Astrocyte (in vitro differentiated cells and primary cell): ENCODE data around the gene EGFLAM. TPM values are rescaled to one million over a fixed set of nuclear protein-coding genes. Genes with fewer than 3 reads are reported as not detected.

ENCODE experiments used
- DNase-seq: peaks from one replicate; pipeline ENCODE4 v3.0.0-alpha.2; 2010; ENCODE audit warnings: low read depth
- FAIRE-seq: peaks from 2 replicates; lab custom pipeline; 2011; peaks lifted over from hg19 to GRCh38; lab: Jason Lieb, UNC
- H2AFZ ChIP-seq: 2 replicates; pipeline ENCODE4 v1.6.0; 2012; ENCODE audit warnings: low read depth, low read length, inconsistent platforms
- H3K27ac ChIP-seq: 2 replicates; pipeline ENCODE4 v1.5.1; 2011; ENCODE audit warnings: low read depth, low read length, inconsistent platforms
- H3K27me3 ChIP-seq: 2 replicates; pipeline ENCODE4 v1.6.0; 2011; ENCODE audit warnings: low read length, inconsistent platforms; ENCODE audit not compliant: insufficient read depth
- H3K36me3 ChIP-seq: 2 replicates; pipeline ENCODE4 v1.5.1; 2011; ENCODE audit warnings: low read length, inconsistent platforms; ENCODE audit not compliant: insufficient read depth
- H3K4me1 ChIP-seq: 2 replicates; pipeline ENCODE4 v1.5.1; 2011; ENCODE audit warnings: low read length, inconsistent platforms; ENCODE audit not compliant: insufficient read depth
- H3K4me2 ChIP-seq: 2 replicates; pipeline ENCODE4 v1.6.0; 2012; ENCODE audit warnings: low read length, inconsistent platforms
- H3K4me3 ChIP-seq: 2 replicates; pipeline ENCODE4 v1.5.1; 2011; ENCODE audit warnings: low read depth, mild to moderate bottlenecking, low read length, inconsistent platforms; ENCODE audit not compliant: insufficient read depth
- H3K79me2 ChIP-seq: 2 replicates; pipeline ENCODE4 v1.6.0; 2012; ENCODE audit warnings: mild to moderate bottlenecking, low read length, inconsistent platforms; ENCODE audit not compliant: insufficient read depth
- H3K9ac ChIP-seq: 2 replicates; pipeline ENCODE4 v1.6.0; 2012; ENCODE audit warnings: mild to moderate bottlenecking, low read length, inconsistent platforms
- H3K9me3 ChIP-seq: 2 replicates; pipeline ENCODE4 v1.5.1; 2012; ENCODE audit warnings: low read depth, mild to moderate bottlenecking, low read length, inconsistent platforms; ENCODE audit not compliant: insufficient read depth
- H4K20me1 ChIP-seq: 2 replicates; pipeline ENCODE4 v1.6.0; 2012; ENCODE audit warnings: low read length, inconsistent platforms; ENCODE audit not compliant: insufficient read depth
- H3K27ac Mint-ChIP-seq: one replicate; pipeline ENCODE4 v1.8.0; 2021; ENCODE audit warnings: mild to moderate bottlenecking, mixed read lengths; ENCODE audit not compliant: unreplicated experiment
- H3K27me3 Mint-ChIP-seq: one replicate; pipeline ENCODE4 v1.8.0; 2021; ENCODE audit warnings: low read depth, mixed read lengths; ENCODE audit not compliant: unreplicated experiment
- H3K36me3 Mint-ChIP-seq: one replicate; pipeline ENCODE4 v1.8.0; 2021; ENCODE audit warnings: low read depth, mixed read lengths; ENCODE audit not compliant: unreplicated experiment
- H3K4me1 Mint-ChIP-seq: one replicate; pipeline ENCODE4 v1.8.0; 2021; ENCODE audit warnings: low read depth, mixed read lengths; ENCODE audit not compliant: unreplicated experiment
- H3K4me3 Mint-ChIP-seq: one replicate; pipeline ENCODE4 v1.8.0; 2021; ENCODE audit warnings: mild to moderate bottlenecking, moderate library complexity, mixed read lengths; ENCODE audit not compliant: unreplicated experiment
- H3K9me3 Mint-ChIP-seq: one replicate; pipeline ENCODE4 v1.8.0; 2021; ENCODE audit warnings: mild to moderate bottlenecking, mixed read lengths; ENCODE audit not compliant: unreplicated experiment
- EZH2 ChIP-seq: IDR thresholded peaks from 2 replicates; pipeline ENCODE4 v1.6.1; 2012; ENCODE audit warnings: mild to moderate bottlenecking, low read length, inconsistent platforms; ENCODE audit not compliant: insufficient read depth
- total RNA-seq: library from RNA; stranded (reverse); gene quantifications from 2 replicates; pipeline ENCODE4 v1.2.1, GENCODE V29; 2021
- TF ChIP-seq, protein P1 (sequence below): IDR thresholded peaks from 2 replicates; pipeline ENCODE4 v1.5.1; 2011; ENCODE audit warnings: low read depth, mild to moderate bottlenecking, inconsistent platforms, low read length, moderate library complexity; ENCODE audit not compliant: insufficient read depth

Gene EGFLAM
- total RNA-seq, 1 donor from 2014 or later: 1.0 TPM

DNA sequence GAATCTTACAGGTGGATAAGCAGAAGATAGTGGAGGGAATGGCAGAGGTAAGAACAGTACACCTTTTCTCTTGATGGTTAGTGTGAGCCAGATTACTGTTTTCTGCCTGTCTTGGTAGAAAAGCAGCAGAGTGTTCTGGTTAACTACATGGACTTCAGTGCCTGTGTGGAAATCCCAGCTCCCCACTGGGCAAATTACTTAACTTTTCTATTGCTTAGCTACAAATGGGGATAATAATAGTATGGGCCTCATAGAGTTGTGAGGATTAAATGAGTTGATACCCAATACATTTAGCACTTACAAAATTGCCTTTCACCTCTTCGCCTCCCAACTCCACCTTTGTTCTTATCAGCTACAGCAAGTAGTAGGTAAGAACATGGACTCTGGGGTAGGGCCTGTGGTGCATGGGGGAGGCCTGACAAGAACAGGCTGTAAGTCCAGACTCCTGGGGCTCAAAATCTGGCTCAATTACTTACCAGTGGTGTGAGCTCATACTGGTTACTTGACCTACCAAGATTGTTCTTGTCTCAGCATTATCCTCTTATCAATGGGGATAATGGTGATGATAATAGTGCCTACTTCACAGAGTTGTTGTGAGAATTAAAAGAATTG, 173.0 kb downstream of the EGFLAM start:
- Histone ChIP-seq H3K27me3 (no peaks in the 10 kb centered on the region), H3K27ac (no peak overlapping the region), H3K79me2 (no peaks in the 10 kb centered on the region), H2AFZ (no peak overlapping the region), H3K9ac (no peak overlapping the region), H3K9me3 (no peaks in the 10 kb centered on the region), H3K4me2 (no peak overlapping the region), H3K4me1 (peaks cover 28% of the 10 kb centered on the region), H3K36me3 (no peaks in the 10 kb centered on the region), H4K20me1 (no peaks in the 10 kb centered on the region), H3K4me3 (no peak overlapping the region)
- H3K36me3 Mint-ChIP-seq: no peaks in the 10 kb centered on the region
- DNase-seq (no peak), FAIRE-seq (no peak)
- TF ChIP-seq EZH2: no peak
- TF ChIP-seq, protein P1, sequence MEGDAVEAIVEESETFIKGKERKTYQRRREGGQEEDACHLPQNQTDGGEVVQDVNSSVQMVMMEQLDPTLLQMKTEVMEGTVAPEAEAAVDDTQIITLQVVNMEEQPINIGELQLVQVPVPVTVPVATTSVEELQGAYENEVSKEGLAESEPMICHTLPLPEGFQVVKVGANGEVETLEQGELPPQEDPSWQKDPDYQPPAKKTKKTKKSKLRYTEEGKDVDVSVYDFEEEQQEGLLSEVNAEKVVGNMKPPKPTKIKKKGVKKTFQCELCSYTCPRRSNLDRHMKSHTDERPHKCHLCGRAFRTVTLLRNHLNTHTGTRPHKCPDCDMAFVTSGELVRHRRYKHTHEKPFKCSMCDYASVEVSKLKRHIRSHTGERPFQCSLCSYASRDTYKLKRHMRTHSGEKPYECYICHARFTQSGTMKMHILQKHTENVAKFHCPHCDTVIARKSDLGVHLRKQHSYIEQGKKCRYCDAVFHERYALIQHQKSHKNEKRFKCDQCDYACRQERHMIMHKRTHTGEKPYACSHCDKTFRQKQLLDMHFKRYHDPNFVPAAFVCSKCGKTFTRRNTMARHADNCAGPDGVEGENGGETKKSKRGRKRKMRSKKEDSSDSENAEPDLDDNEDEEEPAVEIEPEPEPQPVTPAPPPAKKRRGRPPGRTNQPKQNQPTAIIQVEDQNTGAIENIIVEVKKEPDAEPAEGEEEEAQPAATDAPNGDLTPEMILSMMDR: no peak
- H3K4me1 Mint-ChIP-seq: peaks cover 50% of the 10 kb centered on the region
- no peak overlapping the region for H3K4me3 Mint-ChIP-seq
- no peaks in the 10 kb centered on the region for H3K9me3 Mint-ChIP-seq
- no peak overlapping the region for H3K27ac Mint-ChIP-seq
- peaks cover 5% of the 10 kb centered on the region for H3K27me3 Mint-ChIP-seq

DNA sequence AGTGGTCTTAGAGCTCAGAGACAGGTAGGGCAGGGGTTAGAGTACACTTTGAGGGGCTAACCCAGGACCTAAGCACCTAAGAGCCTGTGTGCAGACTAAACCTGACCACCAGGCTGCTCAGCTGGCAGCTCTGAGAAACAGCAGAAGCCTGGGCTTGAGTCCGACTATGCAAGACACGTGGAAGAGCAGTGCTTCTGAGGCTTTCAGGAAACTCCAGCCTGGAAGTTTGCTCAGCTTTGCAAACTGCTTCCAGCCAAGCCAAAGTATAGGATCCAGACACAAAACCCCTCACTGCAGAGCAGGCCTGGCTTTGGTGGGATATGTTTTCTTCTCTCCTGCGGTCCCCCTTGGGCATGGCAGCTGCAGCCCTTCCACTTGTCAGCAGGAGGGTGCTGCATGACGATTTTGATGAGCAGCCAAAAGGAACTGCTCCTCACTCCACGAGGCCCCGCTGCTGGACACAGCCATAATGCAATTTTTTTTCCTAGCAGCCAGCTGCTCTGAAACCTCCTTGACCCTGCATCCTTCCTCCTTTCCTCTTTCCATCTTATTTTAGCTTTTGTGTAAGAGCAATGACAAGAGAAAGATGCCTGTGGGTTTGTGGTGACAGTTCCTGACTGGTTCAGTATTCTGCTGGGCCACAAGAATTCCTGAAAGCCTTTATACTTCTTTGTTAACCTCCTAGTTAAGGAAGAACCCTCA, 175.0 kb downstream of the EGFLAM start:
- FAIRE-seq (no peak), DNase-seq (peak; percentile 95)
- TF ChIP-seq, protein P1: no peak
- TF ChIP-seq EZH2: no peak
- no peaks in the 10 kb centered on the region for H3K79me2 ChIP-seq
- H3K27ac Mint-ChIP-seq: peak overlapping the region; percentile 93
- no peaks in the 10 kb centered on the region for H3K36me3 ChIP-seq
- peaks cover 3% of the 10 kb centered on the region for H3K27me3 ChIP-seq
- no peak overlapping the region for H3K27ac ChIP-seq
- peaks cover 16% of the 10 kb centered on the region for H3K4me1 ChIP-seq
- no peak overlapping the region for H2AFZ ChIP-seq
- H3K9ac ChIP-seq: no peak overlapping the region
- H3K9me3 Mint-ChIP-seq: peaks cover 2% of the 10 kb centered on the region
- peaks cover 39% of the 10 kb centered on the region for H3K4me1 Mint-ChIP-seq
- H3K4me2 ChIP-seq: peak overlapping the region; percentile 42
- no peaks in the 10 kb centered on the region for H4K20me1 ChIP-seq
- H3K9me3 ChIP-seq: no peaks in the 10 kb centered on the region
- H3K4me3 ChIP-seq: no peak overlapping the region
- H3K4me3 Mint-ChIP-seq: no peak overlapping the region
- H3K27me3 Mint-ChIP-seq: peaks cover 8% of the 10 kb centered on the region
- H3K36me3 Mint-ChIP-seq: no peaks in the 10 kb centered on the region
